GM20000 (cell line): ENCODE data around the gene WWC2.
"Not testable (repeated sequence)": the region's sequence is repeated elsewhere in the genome, so short reads cannot be mapped to it uniquely, and the experiment has no call there.

Experiments
- DNase-seq: peaks from one replicate; pipeline ENCODE4 v3.0.0; 2012; ENCODE audit warnings: low spot score
- TF ChIP-seq, protein P1 (sequence below): IDR thresholded peaks from 2 replicates; pipeline ENCODE4 v1.5.1; 2012; ENCODE audit warnings: mild to moderate bottlenecking, control low read depth; ENCODE audit errors: extremely low read depth, missing control alignments

WWC2 gene

DNA sequence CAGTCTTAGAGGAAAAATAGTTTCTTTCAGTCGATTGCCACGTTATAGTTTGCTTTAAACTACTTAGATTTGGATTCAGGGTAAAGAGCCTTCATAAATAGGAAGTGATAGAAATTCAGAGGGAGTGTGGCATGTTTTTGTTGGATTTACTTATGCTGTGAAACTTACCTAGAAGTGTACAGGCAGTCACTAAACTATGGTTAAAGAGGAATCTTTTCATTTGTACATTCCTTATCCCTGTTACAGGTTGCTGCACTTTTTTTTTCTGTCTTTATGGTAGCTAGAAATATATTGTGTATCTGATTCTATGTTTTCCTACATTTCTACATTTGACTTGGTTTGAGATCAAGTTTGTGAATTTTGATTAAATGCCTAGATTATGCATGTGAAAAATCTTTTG lies 19.1 kb downstream of the WWC2 start:
- no peak for DNase-seq
- TF ChIP-seq, protein P1, sequence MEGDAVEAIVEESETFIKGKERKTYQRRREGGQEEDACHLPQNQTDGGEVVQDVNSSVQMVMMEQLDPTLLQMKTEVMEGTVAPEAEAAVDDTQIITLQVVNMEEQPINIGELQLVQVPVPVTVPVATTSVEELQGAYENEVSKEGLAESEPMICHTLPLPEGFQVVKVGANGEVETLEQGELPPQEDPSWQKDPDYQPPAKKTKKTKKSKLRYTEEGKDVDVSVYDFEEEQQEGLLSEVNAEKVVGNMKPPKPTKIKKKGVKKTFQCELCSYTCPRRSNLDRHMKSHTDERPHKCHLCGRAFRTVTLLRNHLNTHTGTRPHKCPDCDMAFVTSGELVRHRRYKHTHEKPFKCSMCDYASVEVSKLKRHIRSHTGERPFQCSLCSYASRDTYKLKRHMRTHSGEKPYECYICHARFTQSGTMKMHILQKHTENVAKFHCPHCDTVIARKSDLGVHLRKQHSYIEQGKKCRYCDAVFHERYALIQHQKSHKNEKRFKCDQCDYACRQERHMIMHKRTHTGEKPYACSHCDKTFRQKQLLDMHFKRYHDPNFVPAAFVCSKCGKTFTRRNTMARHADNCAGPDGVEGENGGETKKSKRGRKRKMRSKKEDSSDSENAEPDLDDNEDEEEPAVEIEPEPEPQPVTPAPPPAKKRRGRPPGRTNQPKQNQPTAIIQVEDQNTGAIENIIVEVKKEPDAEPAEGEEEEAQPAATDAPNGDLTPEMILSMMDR: no peak

DNA sequence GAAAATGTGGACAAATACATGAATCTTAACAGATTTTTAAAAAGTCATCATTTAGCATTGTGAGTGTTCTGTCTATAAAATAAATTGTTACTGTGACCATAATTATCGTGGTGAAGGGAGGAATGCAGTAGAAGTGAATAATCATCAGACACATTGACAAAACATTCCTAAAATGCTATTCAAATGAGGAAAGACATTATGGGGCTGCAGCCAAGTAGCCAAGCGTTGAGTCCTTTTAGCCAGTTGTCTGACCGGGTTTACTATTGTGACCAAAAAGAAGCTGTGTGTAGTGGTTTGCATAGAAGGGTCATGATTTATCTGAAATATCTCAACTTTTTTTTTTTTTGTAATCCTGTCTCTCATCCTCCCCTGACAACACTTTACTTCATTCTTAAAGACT lies 19.5 kb downstream of the WWC2 start:
- TF ChIP-seq, protein P1: no peak
- no peak for DNase-seq

DNA sequence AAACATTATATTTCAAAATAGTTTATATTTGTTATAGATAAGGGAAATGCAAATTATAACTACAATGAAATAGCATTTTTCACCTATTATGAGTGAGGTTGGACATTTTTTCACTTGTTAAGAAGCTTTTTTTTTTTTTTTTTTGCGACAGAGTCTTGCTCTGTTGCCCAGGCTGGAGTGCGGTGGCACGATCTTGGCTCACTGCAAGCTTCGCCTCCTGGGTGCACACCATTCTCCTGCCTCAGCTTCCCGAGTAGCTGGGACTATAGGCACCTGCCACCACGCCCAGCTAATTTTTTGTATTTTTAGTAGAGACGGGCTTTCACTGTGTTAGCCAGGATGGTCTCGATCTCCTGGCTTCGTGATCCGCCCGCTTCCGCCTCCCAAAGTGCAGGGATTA lies 22.6 kb downstream of the WWC2 start:
- DNase-seq: not testable (repeated sequence)

DNA sequence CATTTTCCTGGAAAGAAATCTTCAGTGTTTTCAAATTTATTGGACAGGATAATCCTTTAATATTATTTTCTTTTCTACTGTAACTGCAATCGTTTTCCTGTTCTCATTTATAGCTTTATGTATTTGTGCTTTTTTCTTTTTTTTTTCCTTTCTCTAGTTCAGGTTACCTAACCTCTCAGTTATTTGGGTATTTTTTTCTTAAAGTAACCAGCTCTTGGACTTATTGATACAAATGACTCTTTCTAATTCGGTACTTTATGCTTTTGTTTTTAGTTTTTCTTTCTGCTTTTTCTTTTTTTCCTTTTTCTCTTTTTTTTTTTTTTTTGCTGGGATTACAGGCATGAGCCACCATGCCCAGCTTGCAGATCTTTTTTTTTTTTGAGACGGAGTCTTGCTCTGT lies 25.2 kb downstream of the WWC2 start:
- DNase-seq: no peak
- TF ChIP-seq, protein P1: no peak

DNA sequence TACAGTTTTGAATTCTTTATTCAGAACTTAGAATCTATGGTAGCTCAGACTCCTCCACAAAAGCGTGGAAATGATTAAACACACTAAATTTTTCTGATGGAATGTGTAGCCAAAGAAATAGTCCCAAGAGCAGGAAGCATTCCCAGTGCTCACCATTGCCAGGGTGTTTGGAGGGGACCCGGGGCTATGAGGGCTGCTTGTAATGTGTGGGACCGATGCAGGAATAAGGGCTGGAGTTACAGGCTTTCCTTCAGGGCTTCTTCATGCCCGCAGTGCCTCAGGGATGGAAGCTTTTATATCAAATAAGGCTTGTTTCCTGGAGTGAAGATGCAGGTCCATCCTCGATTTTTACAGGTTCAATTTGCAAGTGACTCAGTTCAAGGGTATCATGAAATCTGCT lies 25.8 kb downstream of the WWC2 start:
- DNase-seq: no peak
- TF ChIP-seq, protein P1: no peak

DNA sequence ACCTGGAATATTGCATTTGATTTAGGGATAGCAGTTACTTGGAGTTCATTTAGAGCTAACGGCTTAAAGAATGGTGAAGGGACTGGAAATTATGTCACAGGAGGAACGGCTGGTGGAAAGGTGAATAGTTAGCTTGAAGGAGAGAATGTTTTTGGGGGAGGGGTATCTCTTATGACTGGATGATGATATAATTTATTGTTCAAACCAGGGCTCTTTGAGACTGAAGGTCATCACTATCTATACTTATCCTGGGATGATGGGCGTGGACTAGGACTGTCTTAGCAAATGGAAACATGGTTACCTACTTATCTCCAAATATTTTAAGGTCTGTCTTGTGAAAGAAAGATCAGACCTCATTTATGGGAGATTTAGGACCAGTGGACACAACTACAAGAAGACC lies 30.1 kb downstream of the WWC2 start:
- TF ChIP-seq, protein P1: no peak
- no peak for DNase-seq

DNA sequence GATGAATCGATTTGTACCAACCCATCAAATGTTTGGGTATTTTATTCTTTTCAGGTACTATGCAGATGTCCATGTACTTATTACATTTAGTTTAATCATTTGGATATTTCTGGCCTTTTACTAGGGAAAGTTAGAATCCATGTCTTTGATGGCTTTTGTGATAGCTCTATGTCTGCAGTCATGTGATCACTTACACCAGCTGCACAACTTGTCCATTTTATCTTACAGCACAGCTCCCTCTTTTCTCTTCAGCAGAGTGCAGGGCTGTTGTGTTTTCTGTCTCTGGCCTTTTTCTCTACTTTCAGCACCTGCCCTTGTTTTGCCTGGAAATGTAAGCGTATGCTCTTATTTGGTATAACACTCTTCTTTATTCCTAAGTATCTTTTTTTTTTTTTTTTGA lies 30.6 kb downstream of the WWC2 start:
- no peak for DNase-seq
- TF ChIP-seq, protein P1: no peak

DNA sequence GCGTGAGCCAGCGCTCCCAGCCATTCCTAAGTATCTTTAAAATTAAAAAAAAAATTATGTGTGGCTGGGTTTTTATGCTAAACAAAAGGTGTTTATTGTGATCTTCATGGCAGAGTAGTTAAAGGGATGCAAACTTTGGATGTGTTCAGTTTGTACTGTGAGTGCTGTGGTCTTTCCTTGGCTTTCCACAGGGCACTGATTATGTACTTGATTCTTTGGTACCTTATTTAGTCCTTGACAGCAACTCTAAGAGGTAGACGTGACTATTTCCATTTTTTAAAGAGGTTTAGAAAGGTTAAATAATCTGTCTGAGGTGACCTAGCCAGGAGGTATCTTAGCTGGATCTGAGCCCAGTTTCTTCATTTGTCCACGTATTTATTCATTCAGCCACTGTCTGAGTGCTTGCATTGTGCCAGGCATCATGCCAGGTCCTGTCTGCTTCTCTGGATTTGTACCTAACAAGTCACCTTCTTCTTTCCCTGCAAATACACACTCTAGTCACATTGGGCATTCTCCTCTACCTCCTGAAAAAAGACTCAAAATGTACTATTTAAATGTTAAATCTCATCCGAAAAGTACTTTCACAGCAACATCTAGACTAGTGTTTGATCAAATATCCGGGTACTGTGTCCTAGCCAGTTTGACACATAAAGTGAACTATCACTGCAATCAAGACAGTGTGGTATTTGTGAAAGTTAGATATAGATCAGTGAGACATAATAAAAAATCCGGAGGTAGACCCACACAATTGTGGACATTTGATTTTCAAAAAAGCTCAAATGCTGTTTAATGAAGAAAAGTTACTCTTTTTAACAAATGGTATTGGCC lies 31.5 kb downstream of the WWC2 start:
- no peak for DNase-seq
- TF ChIP-seq, protein P1: no peak
